Suppressor macrophage (primary cell): Measurements from ENCODE around the gene PDZRN3.

Experiments used
- DNase-seq, 4 experiments: peaks; one replicate each; pipeline ENCODE4 v3.0.0-alpha.2; 2020 to 2022

The PDZRN3 gene

DNA sequence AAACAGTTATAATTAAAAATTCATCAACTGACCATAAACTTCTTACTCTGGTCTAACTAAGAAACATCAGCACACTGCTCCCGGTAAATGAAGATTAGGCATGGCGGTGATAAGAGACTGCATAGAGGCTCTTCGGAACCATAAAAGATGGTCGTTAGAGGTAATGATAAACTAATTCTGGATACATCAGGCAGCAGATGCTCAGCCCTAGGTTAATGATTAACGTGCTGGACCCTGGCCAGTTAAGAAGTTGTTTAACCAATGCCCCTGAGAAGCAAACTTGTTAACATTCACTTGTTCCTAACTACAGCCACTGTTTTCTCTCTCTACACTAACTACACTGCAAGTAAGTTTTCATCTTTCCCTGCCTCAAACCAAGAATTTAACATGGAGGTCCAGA lies 111.5 kb downstream of the PDZRN3 start:
- no peak for DNase-seq

- no peak for DNase-seq
Observed at GRCh38 chr3:73511571-73512525, 112.9 kb downstream of the PDZRN3 start.

DNA sequence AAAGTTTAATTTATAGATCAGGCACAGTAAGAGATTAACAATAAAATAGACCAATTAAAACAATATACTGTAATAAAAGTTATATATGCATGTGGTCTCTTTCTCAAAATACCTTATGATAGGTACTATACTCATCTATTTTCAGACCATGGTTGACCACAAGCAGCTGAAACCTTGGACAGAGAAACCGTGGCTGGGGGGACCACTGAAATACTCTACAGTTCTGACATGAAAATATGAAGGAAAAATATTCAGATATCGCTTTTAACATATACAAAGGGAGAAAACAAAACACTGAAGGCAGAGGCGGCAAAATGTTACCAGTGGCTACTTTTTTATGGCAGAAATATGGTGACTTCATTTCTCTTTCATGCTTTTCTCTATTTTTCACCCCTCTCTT lies 114.0 kb downstream of the PDZRN3 start:
- no peak for DNase-seq

DNA sequence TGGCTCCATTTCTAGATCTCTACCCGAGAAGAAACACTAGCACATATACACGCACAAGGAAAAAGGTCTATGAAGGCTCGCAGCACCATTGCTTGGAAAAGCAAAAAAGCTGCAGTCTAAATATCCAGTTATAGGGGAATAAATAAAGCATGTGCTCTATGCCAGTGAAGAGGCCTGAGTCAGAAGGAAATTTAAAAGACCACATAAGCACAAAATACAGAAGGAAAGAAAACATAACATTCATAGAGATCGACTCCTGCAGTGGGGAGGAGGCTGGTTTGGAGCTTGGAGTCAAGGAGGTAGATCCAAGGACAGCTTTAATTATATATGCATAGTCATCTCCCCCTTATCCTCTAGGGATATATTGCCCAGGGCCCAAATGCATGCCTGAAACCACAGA lies 114.4 kb downstream of the PDZRN3 start:
- DNase-seq: no peak

DNA sequence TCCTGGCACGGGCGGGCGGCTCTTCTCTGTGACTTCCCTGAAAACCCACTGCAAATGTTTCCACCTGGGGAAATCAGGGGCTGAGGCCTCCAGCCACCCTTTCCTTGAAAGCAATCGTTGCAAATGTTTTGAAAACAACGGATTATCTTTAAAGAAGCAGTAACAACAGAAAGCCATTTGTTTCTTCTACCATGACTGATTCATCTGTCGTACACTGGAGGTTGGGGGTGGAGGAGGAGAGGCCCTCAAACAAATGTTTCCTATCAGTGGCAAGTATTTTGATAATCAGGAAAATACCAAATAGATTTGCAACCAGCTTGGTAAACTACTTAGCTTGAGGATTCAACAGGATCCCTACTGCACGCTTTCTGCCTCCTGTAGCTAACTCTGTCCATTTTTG lies 114.9 kb downstream of the PDZRN3 start:
- no peak for DNase-seq

- no peak for DNase-seq
Observed at GRCh38 chr3:73509066-73509465, 115.7 kb downstream of the PDZRN3 start.

DNA sequence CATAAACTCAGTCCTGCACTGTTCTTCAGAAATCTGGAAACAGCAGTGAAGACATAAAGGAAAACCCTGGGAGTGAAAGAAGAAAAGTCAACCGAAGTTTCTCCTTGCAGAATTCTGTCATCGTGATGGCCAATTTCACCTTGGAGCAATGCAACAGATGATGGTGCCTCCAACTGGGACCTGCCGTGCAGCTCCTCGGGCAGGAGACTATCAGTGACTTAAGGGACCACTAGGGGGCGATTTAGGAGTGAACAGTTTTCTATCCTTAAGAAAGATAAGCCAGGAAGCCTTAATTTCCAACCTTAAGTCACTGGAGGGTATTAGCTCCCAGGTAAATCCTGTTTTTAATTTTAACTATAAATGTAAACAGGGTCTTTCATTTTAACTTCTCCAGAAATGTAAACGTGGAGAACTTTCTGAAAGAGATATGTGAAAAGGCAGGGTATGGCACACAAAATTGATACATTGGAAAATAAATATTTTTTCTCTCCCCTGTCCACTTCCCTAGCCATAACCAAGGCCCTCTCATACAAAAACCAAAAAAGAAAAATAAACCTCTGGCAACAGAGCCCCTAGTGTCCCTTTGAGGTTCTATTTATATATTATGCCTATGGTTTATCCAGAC lies 116.3 kb downstream of the PDZRN3 start:
- DNase-seq: peak; percentile 58 to 84 (median 66)

DNA sequence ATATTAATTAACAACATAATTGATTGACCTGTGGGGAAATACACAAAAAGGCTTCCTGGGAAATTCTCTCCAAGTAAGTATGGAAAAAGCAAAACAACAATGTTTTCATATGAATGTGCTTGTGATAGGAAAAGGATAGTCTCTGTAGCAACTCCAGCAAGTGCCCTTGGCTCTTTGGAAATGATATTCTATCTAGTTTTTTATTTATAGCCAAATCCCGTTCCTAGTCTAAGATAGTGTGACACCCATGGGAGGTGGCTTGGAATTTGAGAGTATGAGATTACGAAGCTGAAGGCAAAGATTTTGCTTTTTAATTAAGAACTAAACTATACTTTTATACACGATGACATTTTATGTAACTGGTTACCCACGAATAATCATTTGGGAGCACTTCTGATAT lies 119.9 kb downstream of the PDZRN3 start:
- DNase-seq: no peak

GRCh38 chr3:73504239-73504638 lies 120.5 kb downstream of the PDZRN3 start:
- no peak for DNase-seq

DNA sequence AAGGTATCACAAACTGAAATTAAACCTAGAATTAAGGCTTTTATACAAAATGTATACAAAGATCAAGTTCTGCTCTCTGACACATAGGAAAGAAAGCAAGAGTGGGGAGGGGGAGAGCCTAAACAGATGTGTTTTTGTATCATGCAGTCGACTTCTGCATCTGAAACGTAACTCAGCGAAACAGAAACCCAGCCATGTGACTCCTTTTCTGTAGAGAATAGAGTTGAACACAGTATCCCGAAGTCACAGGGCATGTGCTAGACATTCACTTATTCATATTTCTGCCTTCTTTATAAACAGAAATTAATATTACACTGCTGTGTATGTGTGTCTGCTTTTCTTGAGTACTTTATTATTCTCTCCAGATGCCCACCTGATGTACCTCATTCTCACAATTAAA lies 121.0 kb downstream of the PDZRN3 start:
- DNase-seq: no peak

- peak; percentile 39 to 68 (median 60) for DNase-seq
Observed at GRCh38 chr3:73502609-73503583, 121.8 kb downstream of the PDZRN3 start.

- no peak for DNase-seq
Observed at GRCh38 chr3:73500321-73500720, 124.4 kb downstream of the PDZRN3 start.

DNA sequence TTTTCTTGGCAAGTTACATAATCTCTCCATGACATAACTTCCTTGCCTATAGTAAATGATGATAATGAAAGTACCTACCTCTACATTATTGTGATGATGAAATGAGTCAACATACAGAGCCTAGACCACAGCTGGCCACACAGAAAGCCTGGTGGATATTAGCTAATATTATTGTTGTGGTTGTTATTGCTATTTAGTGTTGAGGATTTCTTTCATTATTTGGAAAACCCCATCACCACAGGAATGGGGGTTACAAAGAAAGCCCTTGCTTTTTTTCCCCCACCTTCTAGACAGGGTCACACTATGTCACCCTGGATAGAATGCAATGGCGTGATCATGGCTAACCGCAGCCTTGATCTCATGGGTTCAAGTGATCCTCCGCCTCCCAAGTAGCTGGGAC lies 125.0 kb downstream of the PDZRN3 start:
- DNase-seq: no peak

DNA sequence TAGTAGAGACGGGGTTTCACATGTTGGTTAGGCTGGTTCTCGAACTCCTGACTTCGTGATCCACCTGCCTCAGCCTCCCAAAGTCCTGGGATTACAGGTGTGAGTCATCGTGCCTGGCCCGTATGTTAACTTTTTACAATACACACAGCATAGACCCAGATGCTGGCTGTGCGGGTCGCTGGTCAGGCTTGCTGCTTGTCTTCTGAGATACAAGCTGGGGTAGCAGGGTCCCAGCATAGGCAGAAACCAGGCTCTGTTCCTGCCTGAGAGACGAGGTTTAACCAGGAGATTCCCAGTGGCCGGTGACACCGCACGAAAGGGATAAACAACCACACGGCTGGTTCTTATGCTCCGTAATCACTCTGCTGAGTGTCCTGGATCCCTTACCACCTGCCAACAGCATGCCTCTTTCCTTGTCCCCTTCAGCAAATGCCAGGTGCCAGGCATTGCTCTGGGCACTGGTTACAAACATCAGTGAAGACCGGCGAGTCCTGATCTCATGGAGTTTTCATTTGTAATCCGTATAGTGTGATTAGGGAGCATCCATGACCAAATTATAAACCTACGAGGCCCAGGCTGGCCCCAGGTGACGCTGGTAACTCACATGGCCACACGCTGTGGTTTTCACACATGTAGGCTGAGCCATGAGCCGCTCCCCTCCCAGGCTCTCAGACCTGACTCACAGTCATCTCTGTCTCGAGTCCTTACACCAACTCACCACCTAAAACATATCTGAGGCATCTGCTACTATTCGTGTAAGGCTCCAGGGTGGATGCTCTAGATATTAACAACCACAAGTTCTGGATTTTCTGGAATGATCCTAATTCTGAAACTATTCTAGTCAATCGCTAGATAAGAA lies 125.7 kb downstream of the PDZRN3 start:
- DNase-seq: no peak

DNA sequence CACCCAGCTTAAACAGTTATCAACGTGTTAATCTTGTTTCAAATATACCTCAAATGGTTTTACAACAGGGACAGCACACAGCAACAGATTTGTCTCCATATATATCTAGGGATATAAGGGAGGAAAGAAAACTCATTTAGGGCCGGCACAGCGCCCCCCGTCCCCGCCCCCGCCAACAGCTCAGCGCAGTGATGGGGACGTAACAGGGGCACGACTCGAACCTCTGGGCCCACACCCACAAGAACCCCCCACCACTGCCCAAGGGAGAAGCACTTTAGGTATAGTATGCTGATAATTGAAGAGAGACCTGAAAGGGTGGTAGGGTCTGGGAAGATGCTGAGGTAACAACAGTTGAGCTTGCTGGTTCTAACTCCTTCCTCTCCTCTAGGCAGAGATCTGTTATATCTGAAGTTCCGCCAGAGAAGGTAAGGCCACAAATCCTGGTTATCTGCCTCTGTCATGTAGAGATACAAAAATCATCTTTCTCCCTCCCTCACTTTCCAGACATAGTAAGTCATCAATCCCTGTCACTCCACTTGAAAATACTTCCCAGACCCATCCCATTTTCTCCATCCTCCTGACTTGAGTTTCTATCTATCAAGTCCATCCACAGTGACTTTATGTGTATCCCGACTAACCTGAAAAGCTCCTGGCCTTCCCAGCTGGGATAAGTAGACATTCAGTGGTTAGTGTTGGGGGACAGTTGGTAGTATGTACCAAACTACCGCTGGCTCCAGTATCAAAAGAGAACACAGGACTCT lies 126.9 kb downstream of the PDZRN3 start:
- DNase-seq: no peak

GRCh38 chr3:73493543-73494308 lies 131.0 kb downstream of the PDZRN3 start:
- no peak for DNase-seq

DNA sequence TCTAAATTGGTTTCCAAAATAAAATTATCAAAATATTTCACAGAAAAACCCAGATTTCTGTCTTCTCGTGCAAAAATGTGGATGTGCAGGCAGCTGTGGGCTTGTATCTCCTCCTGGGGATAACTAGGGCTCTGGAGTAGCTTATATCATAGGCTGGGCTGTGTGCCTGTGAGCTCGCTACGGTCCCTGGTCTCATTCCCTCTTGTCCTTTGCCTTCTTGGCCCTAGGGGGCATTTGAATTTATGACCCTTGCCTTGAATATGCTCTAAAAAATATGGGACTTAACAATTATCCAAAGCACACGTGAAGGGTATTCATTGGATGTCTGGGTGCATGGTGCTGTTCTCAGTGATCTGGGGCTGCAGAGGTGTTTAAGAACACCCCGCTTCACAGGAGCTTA lies 132.6 kb downstream of the PDZRN3 start:
- DNase-seq: no peak

DNA sequence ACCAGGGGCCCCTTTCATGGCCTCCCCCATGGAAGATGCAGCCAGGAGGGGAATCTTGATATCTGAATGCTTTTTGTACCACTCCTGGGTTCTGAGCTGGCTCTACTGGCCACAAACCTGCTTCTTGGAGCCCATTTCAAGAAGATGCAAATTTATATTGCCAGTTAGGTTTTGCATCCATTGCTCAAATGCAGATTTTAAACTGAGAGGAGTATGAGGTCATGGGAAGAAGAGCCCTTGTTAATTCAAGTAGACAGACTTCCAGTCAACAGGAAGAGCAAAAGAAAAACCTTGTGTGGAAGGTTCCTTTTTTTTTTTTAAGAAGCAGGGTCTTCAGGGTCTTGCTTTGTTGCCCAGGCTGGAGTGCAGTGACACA lies 133.5 kb downstream of the PDZRN3 start:
- no peak for DNase-seq

DNA sequence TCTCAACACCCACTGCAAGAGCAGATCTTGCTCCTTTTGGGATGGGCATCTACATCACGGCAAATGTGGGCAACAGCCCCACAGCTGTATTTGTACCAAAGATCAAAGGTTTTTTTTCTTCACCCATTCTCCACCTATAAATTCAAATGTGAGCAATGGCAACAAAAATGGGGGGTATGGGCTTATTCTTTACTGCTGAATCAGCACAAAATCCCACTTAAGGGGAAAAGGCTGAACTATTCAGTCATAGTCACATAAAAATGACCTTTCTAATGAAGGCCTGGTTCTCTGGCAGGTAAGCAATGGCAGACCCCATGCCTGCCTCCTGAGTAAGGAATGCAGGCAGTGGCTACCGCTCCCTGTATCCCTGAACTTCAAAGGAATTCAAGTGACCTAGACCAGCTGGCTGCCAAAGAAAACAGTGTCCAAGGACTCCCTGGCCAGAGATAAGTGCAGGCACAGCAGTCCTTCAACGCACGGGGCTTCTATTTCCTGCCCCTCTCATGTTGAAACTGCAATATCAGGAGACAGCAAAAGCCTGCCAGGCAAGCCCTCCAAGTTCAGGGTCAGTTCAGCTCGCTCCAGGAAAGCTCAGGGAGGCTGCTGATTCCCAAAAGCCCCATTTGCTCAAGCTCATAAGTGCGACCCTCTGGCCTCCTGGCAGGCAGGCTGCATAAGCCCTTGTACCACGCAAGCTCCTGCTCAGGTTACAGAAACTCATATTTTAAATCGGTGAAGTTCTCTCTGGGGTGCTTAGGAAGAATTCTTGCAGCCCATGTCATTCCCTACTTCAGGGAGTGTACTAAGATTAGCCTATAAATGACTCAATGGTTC lies 134.1 kb downstream of the PDZRN3 start:
- no peak for DNase-seq
